ENCODE results near the gene OR4C46.
"Not testable (repeated sequence)": the region's sequence is repeated elsewhere in the genome, so short reads cannot be mapped to it uniquely, and the experiment has no call there.

- not testable (repeated sequence) for TF ChIP-seq CTCF (CRISPR knock-in tag; IDR thresholded peaks at IDR 0.05); SALL2 (CRISPR knock-in tag; IDR thresholded peaks at IDR 0.05); ELF1 (CRISPR knock-in tag; IDR thresholded peaks at IDR 0.05); RFX5 (IDR thresholded peaks at IDR 0.05; ENCODE audit: low read depth, low read length)
- TF ChIP-seq, protein P1, sequence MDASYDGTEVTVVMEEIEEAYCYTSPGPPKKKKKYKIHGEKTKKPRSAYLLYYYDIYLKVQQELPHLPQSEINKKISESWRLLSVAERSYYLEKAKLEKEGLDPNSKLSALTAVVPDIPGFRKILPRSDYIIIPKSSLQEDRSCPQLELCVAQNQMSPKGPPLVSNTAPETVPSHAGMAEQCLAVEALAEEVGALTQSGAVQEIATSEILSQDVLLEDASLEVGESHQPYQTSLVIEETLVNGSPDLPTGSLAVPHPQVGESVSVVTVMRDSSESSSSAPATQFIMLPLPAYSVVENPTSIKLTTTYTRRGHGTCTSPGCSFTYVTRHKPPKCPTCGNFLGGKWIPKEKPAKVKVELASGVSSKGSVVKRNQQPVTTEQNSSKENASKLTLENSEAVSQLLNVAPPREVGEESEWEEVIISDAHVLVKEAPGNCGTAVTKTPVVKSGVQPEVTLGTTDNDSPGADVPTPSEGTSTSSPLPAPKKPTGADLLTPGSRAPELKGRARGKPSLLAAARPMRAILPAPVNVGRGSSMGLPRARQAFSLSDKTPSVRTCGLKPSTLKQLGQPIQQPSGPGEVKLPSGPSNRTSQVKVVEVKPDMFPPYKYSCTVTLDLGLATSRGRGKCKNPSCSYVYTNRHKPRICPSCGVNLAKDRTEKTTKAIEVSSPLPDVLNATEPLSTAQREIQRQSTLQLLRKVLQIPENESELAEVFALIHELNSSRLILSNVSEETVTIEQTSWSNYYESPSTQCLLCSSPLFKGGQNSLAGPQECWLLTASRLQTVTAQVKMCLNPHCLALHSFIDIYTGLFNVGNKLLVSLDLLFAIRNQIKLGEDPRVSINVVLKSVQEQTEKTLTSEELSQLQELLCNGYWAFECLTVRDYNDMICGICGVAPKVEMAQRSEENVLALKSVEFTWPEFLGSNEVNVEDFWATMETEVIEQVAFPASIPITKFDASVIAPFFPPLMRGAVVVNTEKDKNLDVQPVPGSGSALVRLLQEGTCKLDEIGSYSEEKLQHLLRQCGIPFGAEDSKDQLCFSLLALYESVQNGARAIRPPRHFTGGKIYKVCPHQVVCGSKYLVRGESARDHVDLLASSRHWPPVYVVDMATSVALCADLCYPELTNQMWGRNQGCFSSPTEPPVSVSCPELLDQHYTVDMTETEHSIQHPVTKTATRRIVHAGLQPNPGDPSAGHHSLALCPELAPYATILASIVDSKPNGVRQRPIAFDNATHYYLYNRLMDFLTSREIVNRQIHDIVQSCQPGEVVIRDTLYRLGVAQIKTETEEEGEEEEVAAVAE (CRISPR knock-in tag; IDR thresholded peaks at IDR 0.05; ENCODE audit: borderline replicate concordance) = not testable (repeated sequence)
Observed at GRCh38 chr11:54561439-54561838, 42.4 kb downstream of the OR4C46 start.
